ENCODE measurements around the gene JTB.
"Not testable (repeated sequence)": the region's sequence is repeated elsewhere in the genome, so short reads cannot be mapped to it uniquely, and the experiment has no call there.

The JTB gene

DNA sequence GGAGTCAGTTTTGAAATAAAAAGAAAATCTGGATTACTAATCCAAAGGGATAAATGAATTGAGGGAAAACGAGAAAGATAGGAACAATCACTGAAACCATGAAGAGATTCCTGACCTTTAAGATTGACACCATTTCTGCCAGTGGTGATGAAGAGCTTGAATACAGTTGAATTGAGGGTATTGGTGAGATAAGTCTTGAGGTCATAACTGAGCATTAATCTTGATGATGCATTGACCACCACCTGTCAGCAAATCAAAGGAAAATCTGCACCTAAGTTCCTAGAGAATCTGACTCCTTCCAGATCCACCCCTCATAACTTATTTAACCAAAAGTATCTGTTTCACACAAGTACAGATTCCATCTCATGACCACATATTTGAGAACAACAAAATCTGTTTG lies 34.7 kb upstream of the JTB start:
- TF ChIP-seq EZH2phosphoT487 (IDR thresholded peaks at IDR 0.05; ENCODE audit: low read depth): no peak
- TF ChIP-seq, protein P1, sequence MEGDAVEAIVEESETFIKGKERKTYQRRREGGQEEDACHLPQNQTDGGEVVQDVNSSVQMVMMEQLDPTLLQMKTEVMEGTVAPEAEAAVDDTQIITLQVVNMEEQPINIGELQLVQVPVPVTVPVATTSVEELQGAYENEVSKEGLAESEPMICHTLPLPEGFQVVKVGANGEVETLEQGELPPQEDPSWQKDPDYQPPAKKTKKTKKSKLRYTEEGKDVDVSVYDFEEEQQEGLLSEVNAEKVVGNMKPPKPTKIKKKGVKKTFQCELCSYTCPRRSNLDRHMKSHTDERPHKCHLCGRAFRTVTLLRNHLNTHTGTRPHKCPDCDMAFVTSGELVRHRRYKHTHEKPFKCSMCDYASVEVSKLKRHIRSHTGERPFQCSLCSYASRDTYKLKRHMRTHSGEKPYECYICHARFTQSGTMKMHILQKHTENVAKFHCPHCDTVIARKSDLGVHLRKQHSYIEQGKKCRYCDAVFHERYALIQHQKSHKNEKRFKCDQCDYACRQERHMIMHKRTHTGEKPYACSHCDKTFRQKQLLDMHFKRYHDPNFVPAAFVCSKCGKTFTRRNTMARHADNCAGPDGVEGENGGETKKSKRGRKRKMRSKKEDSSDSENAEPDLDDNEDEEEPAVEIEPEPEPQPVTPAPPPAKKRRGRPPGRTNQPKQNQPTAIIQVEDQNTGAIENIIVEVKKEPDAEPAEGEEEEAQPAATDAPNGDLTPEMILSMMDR (IDR thresholded peaks at IDR 0.05; ENCODE audit: low read depth, low read length): no peak
- no peak overlapping the region for H3K4me3 ChIP-seq (ENCODE audit: low read length)
- no peaks in the 10 kb centered on the region for H3K9me3 ChIP-seq (ENCODE audit: insufficient read depth, low read length)
- H3K36me3 ChIP-seq (replicated peaks; ENCODE audit: low read depth, low read length): no peaks in the 10 kb centered on the region
- H3K27ac ChIP-seq (ENCODE audit: low read length): no peak overlapping the region
- H3K9ac ChIP-seq (ENCODE audit: low read length): no peak overlapping the region
- H4K20me1 ChIP-seq (ENCODE audit: insufficient read depth, low read length): no peaks in the 10 kb centered on the region
- H3K27me3 ChIP-seq (ENCODE audit: low read depth, low read length): no peaks in the 10 kb centered on the region
- H3K79me2 ChIP-seq (ENCODE audit: low read length): no peaks in the 10 kb centered on the region
- no peak overlapping the region for H3K4me2 ChIP-seq (ENCODE audit: low read length)
- no peaks in the 10 kb centered on the region for H3K4me1 ChIP-seq (ENCODE audit: low read length)
- H2AFZ ChIP-seq (ENCODE audit: low read depth, low read length): no peak overlapping the region

DNA sequence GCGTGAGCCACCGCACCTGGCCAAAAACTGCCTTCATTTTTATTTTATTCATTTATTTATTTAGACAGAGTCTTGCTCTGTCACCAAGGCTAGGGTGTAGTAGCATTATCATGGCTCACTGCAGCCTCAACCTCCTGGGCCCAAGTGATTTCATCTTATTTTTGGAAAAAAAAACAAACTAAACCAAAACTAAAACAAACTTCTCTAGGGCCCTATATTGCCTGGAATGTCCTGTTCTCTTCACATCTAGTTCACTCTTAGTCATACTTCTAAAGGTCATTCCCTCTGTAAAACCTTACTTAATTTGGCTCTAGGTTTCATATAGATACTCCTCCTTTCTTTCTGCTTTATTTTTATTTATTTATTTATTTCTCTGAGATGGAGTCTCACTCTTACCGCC lies 28.7 kb upstream of the JTB start:
- no peaks in the 10 kb centered on the region for H4K20me1 ChIP-seq (ENCODE audit: insufficient read depth, low read length)
- no peak overlapping the region for H3K4me3 ChIP-seq (ENCODE audit: low read length)
- no peak overlapping the region for H3K9ac ChIP-seq (ENCODE audit: low read length)
- no peak overlapping the region for H3K27ac ChIP-seq (ENCODE audit: low read length)
- no peaks in the 10 kb centered on the region for H3K4me1 ChIP-seq (ENCODE audit: low read length)
- no peak overlapping the region for H2AFZ ChIP-seq (ENCODE audit: low read depth, low read length)
- H3K79me2 ChIP-seq (ENCODE audit: low read length): no peaks in the 10 kb centered on the region
- H3K36me3 ChIP-seq (replicated peaks; ENCODE audit: low read depth, low read length): no peaks in the 10 kb centered on the region
- H3K27me3 ChIP-seq (ENCODE audit: low read depth, low read length): no peaks in the 10 kb centered on the region
- TF ChIP-seq EZH2phosphoT487 (IDR thresholded peaks at IDR 0.05; ENCODE audit: low read depth): no peak
- TF ChIP-seq, protein P1 (IDR thresholded peaks at IDR 0.05; ENCODE audit: low read depth, low read length): no peak
- H3K4me2 ChIP-seq (ENCODE audit: low read length): no peak overlapping the region
- H3K9me3 ChIP-seq (ENCODE audit: insufficient read depth, low read length): no peaks in the 10 kb centered on the region

DNA sequence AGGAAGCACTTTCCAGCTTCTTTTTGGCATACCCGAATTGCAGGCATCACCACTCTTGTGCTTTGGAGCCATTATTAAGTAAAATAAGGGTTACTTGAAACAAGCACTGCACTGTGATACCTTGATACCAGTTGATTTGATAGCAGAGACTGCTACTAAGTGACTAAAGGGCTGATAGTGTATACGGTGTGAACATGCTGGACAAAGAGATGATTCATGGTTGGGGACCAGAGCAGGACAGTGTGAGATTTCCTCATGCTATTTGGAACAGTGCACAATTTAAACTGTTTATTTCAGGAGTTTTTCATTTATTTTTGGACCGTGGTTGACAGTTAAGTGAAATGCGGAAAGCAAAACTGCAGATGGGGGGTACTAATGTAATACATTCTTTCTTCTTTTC lies 22.9 kb upstream of the JTB start:
- Histone ChIP-seq H2AFZ (ENCODE audit: low read depth, low read length) (no peak overlapping the region), H3K27ac (ENCODE audit: low read length) (no peak overlapping the region), H3K36me3 (replicated peaks; ENCODE audit: low read depth, low read length) (peaks cover 7% of the 10 kb centered on the region), H4K20me1 (ENCODE audit: insufficient read depth, low read length) (no peaks in the 10 kb centered on the region), H3K79me2 (ENCODE audit: low read length) (no peaks in the 10 kb centered on the region), H3K9me3 (ENCODE audit: insufficient read depth, low read length) (no peaks in the 10 kb centered on the region), H3K27me3 (ENCODE audit: low read depth, low read length) (no peaks in the 10 kb centered on the region), H3K4me1 (ENCODE audit: low read length) (no peaks in the 10 kb centered on the region), H3K9ac (ENCODE audit: low read length) (no peak overlapping the region), H3K4me3 (ENCODE audit: low read length) (no peak overlapping the region), H3K4me2 (ENCODE audit: low read length) (no peak overlapping the region)
- TF ChIP-seq EZH2phosphoT487 (IDR thresholded peaks at IDR 0.05; ENCODE audit: low read depth): no peak
- TF ChIP-seq, protein P1 (IDR thresholded peaks at IDR 0.05; ENCODE audit: low read depth, low read length): no peak

DNA sequence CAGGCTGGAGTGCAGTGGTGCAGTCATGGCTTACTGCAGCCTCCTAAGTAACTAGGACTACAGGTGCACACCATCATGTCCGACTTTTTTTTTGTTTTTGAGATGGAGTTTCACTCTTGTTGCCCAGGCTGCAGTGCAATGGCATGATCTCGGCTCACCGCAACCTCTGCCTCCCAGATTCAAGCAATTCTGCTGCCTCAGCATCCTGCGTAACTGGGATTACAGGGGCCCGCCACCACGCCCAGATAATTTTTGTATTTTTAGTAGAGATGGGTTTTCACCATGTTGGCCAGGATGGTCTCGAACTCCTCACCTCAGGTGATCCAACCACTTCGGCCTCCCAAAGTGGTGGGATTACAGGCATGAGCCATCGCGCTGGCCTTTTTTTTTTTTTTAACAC lies 19.4 kb upstream of the JTB start:
- not testable (repeated sequence) for H3K9me3 ChIP-seq (ENCODE audit: insufficient read depth, low read length)

DNA sequence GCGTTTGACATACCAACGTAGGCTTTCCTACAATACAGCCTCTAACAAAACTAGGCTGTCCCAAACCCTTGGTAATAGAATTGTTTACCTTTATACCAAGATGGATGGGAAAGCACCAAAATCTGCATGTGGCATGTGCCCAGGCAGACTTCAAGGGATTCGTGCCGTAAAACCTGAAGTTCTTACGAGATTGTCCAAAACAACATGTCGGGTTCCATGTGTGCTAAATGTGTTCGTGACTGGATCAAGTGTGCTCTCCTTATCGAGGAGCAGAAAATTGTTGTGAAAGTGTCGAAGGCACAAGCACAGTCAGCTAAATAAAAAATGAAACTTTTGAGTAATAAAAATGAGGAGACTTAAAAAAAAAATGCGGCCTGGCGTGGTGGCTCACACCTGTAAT lies 18.2 kb upstream of the JTB start:
- peaks cover 50% of the 10 kb centered on the region for H3K36me3 ChIP-seq (replicated peaks; ENCODE audit: low read depth, low read length)
- no peak overlapping the region for H3K4me3 ChIP-seq (ENCODE audit: low read length)
- H4K20me1 ChIP-seq (ENCODE audit: insufficient read depth, low read length): 0 out of 2 replicates have a peak, but pooled peaks cover 8% of the 10 kb centered on the region
- H2AFZ ChIP-seq (ENCODE audit: low read depth, low read length): no peak overlapping the region
- H3K4me2 ChIP-seq (ENCODE audit: low read length): no peak overlapping the region
- peaks cover 13% of the 10 kb centered on the region for H3K4me1 ChIP-seq (ENCODE audit: low read length)
- no peaks in the 10 kb centered on the region for H3K9me3 ChIP-seq (ENCODE audit: insufficient read depth, low read length)
- TF ChIP-seq, protein P1 (IDR thresholded peaks at IDR 0.05; ENCODE audit: low read depth, low read length): no peak
- TF ChIP-seq EZH2phosphoT487 (IDR thresholded peaks at IDR 0.05; ENCODE audit: low read depth): no peak
- peaks cover 21% of the 10 kb centered on the region for H3K79me2 ChIP-seq (ENCODE audit: low read length)
- H3K9ac ChIP-seq (ENCODE audit: low read length): no peak overlapping the region
- H3K27ac ChIP-seq (ENCODE audit: low read length): no peak overlapping the region
- H3K27me3 ChIP-seq (ENCODE audit: low read depth, low read length): no peaks in the 10 kb centered on the region

More for the DNA sequence above, 19.4 kb upstream of the JTB start:
- H3K4me2 ChIP-seq (ENCODE audit: low read length); H3K27ac ChIP-seq (ENCODE audit: low read length); H3K79me2 ChIP-seq (ENCODE audit: low read length); H3K9ac ChIP-seq (ENCODE audit: low read length); H3K4me1 ChIP-seq (ENCODE audit: low read length); H3K27me3 ChIP-seq (ENCODE audit: low read depth, low read length); H4K20me1 ChIP-seq (ENCODE audit: insufficient read depth, low read length); H3K4me3 ChIP-seq (ENCODE audit: low read length); H2AFZ ChIP-seq (ENCODE audit: low read depth, low read length): not testable (repeated sequence)
- peaks cover 40% of the 10 kb centered on the region for H3K36me3 ChIP-seq (replicated peaks; ENCODE audit: low read depth, low read length)
